Fibroblast of lung (primary cell): ENCODE results near the gene CSH2. TPM values are rescaled to one million over a fixed set of nuclear protein-coding genes. Genes with fewer than 3 reads are reported as not detected.

Experiments
- DNase-seq, 2 donors: peaks; one replicate each; pipeline versions ENCODE4 v3.0.0 to v3.0.0-alpha.2; 2010; ENCODE audit warnings: low read depth in 2 of 2
- H2AFZ ChIP-seq: 2 replicates; pipeline ENCODE4 v1.5.1; 2012; ENCODE audit warnings: low read length, control low read depth, inconsistent platforms
- H3K27ac ChIP-seq: 2 replicates; pipeline ENCODE4 v1.5.1; 2011; ENCODE audit warnings: low read length, control low read depth; ENCODE audit not compliant: insufficient read depth
- H3K27me3 ChIP-seq: 2 replicates; pipeline ENCODE4 v1.5.1; 2011; ENCODE audit warnings: mild to moderate bottlenecking, low read length; ENCODE audit not compliant: control insufficient read depth, insufficient read depth
- H3K36me3 ChIP-seq: 2 replicates; pipeline ENCODE4 v1.5.1; 2011; ENCODE audit warnings: low read length; ENCODE audit not compliant: control insufficient read depth, insufficient read depth
- H3K4me1 ChIP-seq: 2 replicates; pipeline ENCODE4 v1.5.1; 2011; ENCODE audit warnings: low read length; ENCODE audit not compliant: control insufficient read depth, insufficient read depth; ENCODE audit errors: extremely low read depth
- H3K4me2 ChIP-seq: 2 replicates; pipeline ENCODE4 v1.5.1; 2011; ENCODE audit warnings: low read length, control low read depth; ENCODE audit not compliant: insufficient read depth; ENCODE audit errors: extremely low read depth
- H3K4me3 ChIP-seq, 4 experiments: fragments of 200-600 bp in 1 of 4; sonication (generic) in 1 of 4; replicated peaks in 1 of 4; 2 replicates each; pipeline ENCODE4 v1.5.1; 2011 to 2016; ENCODE audit warnings: low read length in 4 of 4, low read depth in 3 of 4, mild to moderate bottlenecking in 3 of 4, control low read depth in 2 of 4, inconsistent platforms in 1 of 4, mixed read lengths in 1 of 4; ENCODE audit not compliant: insufficient read depth in 1 of 4; ENCODE audit errors: control extremely low read depth in 1 of 4
- H3K79me2 ChIP-seq: 2 replicates; pipeline ENCODE4 v1.5.1; 2012; ENCODE audit warnings: mild to moderate bottlenecking, low read length, inconsistent platforms; ENCODE audit not compliant: control insufficient read depth, insufficient read depth
- H3K9ac ChIP-seq: 2 replicates; pipeline ENCODE4 v1.5.1; 2011; ENCODE audit warnings: mild to moderate bottlenecking, low read length, control low read depth; ENCODE audit not compliant: insufficient read depth
- H3K9me3 ChIP-seq: 2 replicates; pipeline ENCODE4 v1.5.1; 2012; ENCODE audit warnings: low read depth, low read length; ENCODE audit not compliant: control insufficient read depth, insufficient read depth
- H4K20me1 ChIP-seq: 2 replicates; pipeline ENCODE4 v1.5.1; 2011; ENCODE audit warnings: low read length; ENCODE audit not compliant: control insufficient read depth, insufficient read depth; ENCODE audit errors: extremely low read depth
- EZH2 ChIP-seq: IDR thresholded peaks from 2 replicates; pipeline ENCODE4 v1.5.1; 2012; ENCODE audit warnings: low read length, control low read depth, mild to moderate bottlenecking; ENCODE audit errors: missing control alignments
- polyA plus RNA-seq, 2 donors: library from polyadenylated mRNA; depleted of rRNA in 1 of 2; stranded (reverse) in 1 of 2; unstranded in 1 of 2; fragments of >200 nt; gene quantifications; 2 replicates each; pipeline ENCODE4 v1.2.1, GENCODE V29; 2011 to 2012; ENCODE audit warnings: missing spikeins in 1 of 2
- total RNA-seq: library from RNA; depleted of rRNA; stranded (reverse); fragments of >200 nt; gene quantifications from 2 replicates; pipeline ENCODE4 v1.2.1, GENCODE V29; 2014
- TF ChIP-seq, protein P1 (sequence below), 2 donors: IDR thresholded peaks in 1 of 2; conservative IDR thresholded peaks in 1 of 2; 1 replicate in 1 of 2; 2 replicates in 1 of 2; pipeline ENCODE4 v1.5.1; 2011 to 2012; ENCODE audit warnings: low read length in 2 of 2, control low read depth in 1 of 2, inconsistent platforms in 1 of 2, low read depth in 1 of 2, mild to moderate bottlenecking in 1 of 2

The CSH2 gene
- total and polyA plus RNA-seq, 2 donors (not counting 1 experiment from before 2014, with no cell fraction given), result not detected

DNA sequence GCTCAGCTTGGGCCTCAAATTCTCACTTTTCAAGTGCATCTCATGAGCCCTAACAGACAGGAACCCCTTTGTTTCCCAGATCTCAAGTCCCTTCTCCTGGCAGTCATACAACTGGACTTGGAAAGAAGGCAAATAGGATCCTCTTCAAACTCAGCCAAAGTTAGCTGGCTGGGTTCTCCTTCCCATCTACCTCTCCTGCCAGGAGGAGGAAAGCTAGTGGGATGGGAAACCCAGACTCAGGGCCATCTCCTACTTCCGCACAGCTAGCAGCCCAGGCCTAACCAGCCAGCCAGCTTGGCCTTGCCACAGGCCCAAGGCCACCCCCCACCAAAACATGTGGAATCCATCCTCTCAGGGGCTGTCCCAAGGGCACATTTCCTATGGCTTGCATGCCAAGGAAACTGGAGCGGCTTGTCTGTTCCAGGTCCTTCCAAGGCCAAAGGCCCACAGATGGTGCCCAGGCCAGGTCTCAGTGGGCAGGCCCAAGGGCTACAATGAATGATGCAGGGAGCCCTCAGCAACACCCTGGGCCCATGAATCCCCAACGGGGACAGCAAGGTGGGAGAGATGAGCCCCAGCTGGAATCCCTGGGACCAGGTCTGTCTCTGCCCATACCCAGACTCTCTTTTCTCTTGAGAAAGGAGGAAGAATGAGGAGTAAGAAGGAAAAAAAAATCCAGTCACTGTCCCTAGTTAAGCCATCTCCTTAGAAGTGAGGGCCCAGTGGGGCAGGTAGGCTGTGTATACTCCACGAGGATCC lies 32.7 kb downstream of the CSH2 start:
- no peak overlapping the region for H2AFZ ChIP-seq
- peak overlapping the region; percentile 75 for H3K27ac ChIP-seq
- peak overlapping the region; percentile 26 for H3K9ac ChIP-seq
- peaks cover 47% of the 10 kb centered on the region for H3K79me2 ChIP-seq
- H3K4me1 ChIP-seq, result peaks cover 20% of the 10 kb centered on the region
- TF ChIP-seq, protein P1, sequence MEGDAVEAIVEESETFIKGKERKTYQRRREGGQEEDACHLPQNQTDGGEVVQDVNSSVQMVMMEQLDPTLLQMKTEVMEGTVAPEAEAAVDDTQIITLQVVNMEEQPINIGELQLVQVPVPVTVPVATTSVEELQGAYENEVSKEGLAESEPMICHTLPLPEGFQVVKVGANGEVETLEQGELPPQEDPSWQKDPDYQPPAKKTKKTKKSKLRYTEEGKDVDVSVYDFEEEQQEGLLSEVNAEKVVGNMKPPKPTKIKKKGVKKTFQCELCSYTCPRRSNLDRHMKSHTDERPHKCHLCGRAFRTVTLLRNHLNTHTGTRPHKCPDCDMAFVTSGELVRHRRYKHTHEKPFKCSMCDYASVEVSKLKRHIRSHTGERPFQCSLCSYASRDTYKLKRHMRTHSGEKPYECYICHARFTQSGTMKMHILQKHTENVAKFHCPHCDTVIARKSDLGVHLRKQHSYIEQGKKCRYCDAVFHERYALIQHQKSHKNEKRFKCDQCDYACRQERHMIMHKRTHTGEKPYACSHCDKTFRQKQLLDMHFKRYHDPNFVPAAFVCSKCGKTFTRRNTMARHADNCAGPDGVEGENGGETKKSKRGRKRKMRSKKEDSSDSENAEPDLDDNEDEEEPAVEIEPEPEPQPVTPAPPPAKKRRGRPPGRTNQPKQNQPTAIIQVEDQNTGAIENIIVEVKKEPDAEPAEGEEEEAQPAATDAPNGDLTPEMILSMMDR (conservative IDR thresholded peaks at IDR 0.05 in 1 of 2, IDR thresholded peaks at IDR 0.05 in 1 of 2; ENCODE audit: low read depth in 1 of 2, low read length in 2 of 2), result no peak
- TF ChIP-seq EZH2, result no peak
- peak overlapping the region; percentile 53 to 83 (median 76) for H3K4me3 ChIP-seq
- H3K9me3 ChIP-seq, result no peaks in the 10 kb centered on the region
- no peaks in the 10 kb centered on the region for H3K27me3 ChIP-seq
- peaks cover 1% of the 10 kb centered on the region for H3K36me3 ChIP-seq
- peak in 1 of 2 donors; percentile 33 for DNase-seq
- H4K20me1 ChIP-seq, result no peaks in the 10 kb centered on the region
- peak overlapping the region; percentile 96 for H3K4me2 ChIP-seq

DNA sequence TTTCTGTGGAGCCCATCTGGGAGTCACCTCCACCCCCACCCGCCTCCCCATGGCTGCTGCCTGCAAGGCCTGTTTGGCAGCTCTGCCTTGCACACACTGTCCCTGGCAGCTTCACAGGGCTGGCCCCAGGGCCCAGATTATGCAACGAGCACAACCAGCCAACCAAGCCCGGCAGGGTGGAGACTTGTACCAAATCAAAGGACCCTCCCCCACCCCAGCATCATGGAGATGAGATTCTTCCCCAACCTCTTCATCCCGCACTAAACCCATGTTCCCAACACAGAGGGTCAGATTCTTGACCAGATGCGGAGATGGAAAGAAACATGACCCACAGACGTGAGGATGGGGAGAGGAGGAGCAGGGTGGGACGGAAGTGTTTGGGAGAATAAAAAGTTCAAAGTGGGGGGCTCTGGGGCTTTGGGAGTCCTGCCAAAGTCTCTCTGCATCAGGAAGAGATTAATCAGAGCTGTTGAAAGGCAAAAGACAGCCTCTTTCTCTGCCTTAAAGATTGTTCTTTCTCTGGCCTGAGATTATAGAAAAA lies 34.8 kb downstream of the CSH2 start:
- peaks cover 49% of the 10 kb centered on the region for H3K79me2 ChIP-seq
- peak overlapping the region; percentile 6 for H3K27ac ChIP-seq
- H3K9me3 ChIP-seq, result no peaks in the 10 kb centered on the region
- peaks cover 13% of the 10 kb centered on the region for H3K36me3 ChIP-seq
- peaks cover 17% of the 10 kb centered on the region for H3K4me1 ChIP-seq
- H3K27me3 ChIP-seq, result no peaks in the 10 kb centered on the region
- peak in 1 of 2 donors; percentile 96 for DNase-seq
- no peak overlapping the region for H3K9ac ChIP-seq
- peak overlapping the region; percentile 58 for H3K4me2 ChIP-seq
- H2AFZ ChIP-seq, result no peak overlapping the region
- peak overlapping the region in 3 of 4 experiments; percentile 15 to 40 (median 32) for H3K4me3 ChIP-seq
- TF ChIP-seq, protein P1 (conservative IDR thresholded peaks at IDR 0.05 in 1 of 2, IDR thresholded peaks at IDR 0.05 in 1 of 2; ENCODE audit: low read depth in 1 of 2, low read length in 2 of 2), result no peak
- no peak for TF ChIP-seq EZH2
- no peaks in the 10 kb centered on the region for H4K20me1 ChIP-seq

DNA sequence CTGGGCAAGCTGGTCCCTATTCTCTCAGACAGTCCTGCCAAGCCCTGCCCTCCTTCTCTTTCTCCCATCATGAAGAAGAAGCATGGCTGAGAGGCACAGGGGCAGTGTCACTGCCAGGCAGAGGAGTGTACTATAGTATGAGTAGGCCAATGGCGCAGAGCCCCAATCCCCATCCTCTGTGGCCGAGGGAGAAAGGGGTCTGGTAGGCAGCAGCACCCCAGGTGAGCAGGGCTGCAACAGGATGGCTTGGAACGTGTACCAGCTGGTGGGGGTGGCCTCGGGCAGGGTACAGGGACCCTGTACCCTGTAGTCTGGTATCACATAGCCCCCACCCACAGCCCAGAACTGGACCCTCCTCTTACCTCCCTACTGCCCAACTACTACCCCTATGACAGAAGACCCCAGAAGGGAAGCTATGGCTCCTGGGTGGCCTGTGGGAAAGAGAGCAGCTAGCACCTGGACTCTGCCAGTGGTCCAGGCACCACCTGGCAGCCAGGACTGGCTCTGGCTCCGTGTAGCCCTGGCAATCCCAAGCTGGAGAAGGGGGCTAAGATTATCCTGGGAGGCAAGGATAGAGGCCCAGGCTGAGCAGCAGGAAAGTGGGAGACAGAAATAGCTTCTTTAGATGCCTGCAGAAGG lies 35.4 kb downstream of the CSH2 start:
- Histone ChIP-seq H3K79me2 (peaks cover 49% of the 10 kb centered on the region), H2AFZ (no peak overlapping the region), H3K4me3 (peak overlapping the region in 1 of 4 experiments; percentile 13), H4K20me1 (no peaks in the 10 kb centered on the region), H3K4me2 (peak overlapping the region; percentile 58), H3K36me3 (peaks cover 18% of the 10 kb centered on the region), H3K27me3 (no peaks in the 10 kb centered on the region), H3K9ac (no peak overlapping the region), H3K27ac (peak overlapping the region; percentile 6), H3K4me1 (peaks cover 17% of the 10 kb centered on the region), H3K9me3 (no peaks in the 10 kb centered on the region)
- TF ChIP-seq EZH2, result no peak
- TF ChIP-seq, protein P1 (conservative IDR thresholded peaks at IDR 0.05 in 1 of 2, IDR thresholded peaks at IDR 0.05 in 1 of 2; ENCODE audit: low read depth in 1 of 2, low read length in 2 of 2), result no peak
- DNase-seq, result no peak
